Breast epithelium (tissue), 4 donors: ENCODE results near the gene LPP. TPM values are rescaled to one million over a fixed set of nuclear protein-coding genes. Genes with fewer than 3 reads are reported as not detected.

Experiments
- DNase-seq, 2 donors: peaks; one replicate each; pipeline ENCODE4 v3.0.0-alpha.2; 2019; ENCODE audit warnings: low spot score in 2 of 2
- H3K27ac ChIP-seq, 2 donors: fragments of 200-600 bp; sonication (generic) in 1 of 2; one replicate each; pipeline ENCODE4 v1.5.1; 2016 to 2019; ENCODE audit warnings: mild to moderate bottlenecking in 1 of 2
- H3K27me3 ChIP-seq, 2 donors: fragments of 200-600 bp; sonication (generic) in 1 of 2; one replicate each; pipeline versions ENCODE4 v1.5.1 to v1.6.0; 2017 to 2019; ENCODE audit warnings: control low read depth in 1 of 2, mild to moderate bottlenecking in 1 of 2
- H3K36me3 ChIP-seq: fragments of 200-600 bp; one replicate; pipeline ENCODE4 v1.5.1; 2019
- H3K4me1 ChIP-seq, 2 donors: fragments of 200-600 bp; sonication (generic); one replicate each; pipeline ENCODE4 v1.5.1; 2016 to 2019; ENCODE audit warnings: control low read depth in 1 of 2
- H3K4me3 ChIP-seq, 3 donors: fragments of 200-600 bp; sonication (generic); 1 replicate in 2 of 3; 2 replicates in 1 of 3; pipeline ENCODE4 v1.5.1; 2016 to 2019; ENCODE audit warnings: mild to moderate bottlenecking in 3 of 3, moderate library complexity in 2 of 3
- H3K9me3 ChIP-seq, 2 donors: fragments of 200-600 bp; sonication (generic) in 1 of 2; one replicate each; pipeline ENCODE4 v1.5.1; 2016 to 2019; ENCODE audit warnings: control low read depth in 1 of 2
- POLR2A ChIP-seq: fragments of 450-650 bp; IDR thresholded peaks from one replicate; pipeline ENCODE4 v1.6.1; 2016; ENCODE audit warnings: antibody characterized with exemption, mild to moderate bottlenecking, moderate library complexity
- POLR2AphosphoS5 ChIP-seq, 3 donors: sonication (generic); formaldehyde crosslinking; IDR thresholded peaks; one replicate each; pipeline ENCODE4 v1.6.1; 2017; ENCODE audit warnings: antibody characterized with exemption in 3 of 3
- intact Hi-C: fragments of 100-400 bp; cut with DNase I; formaldehyde crosslinking; loops from one replicate; pipeline ENCODE4 v1.15.1; 2023; ENCODE audit warnings: low total_unique reads
- total RNA-seq, 3 donors: library from RNA; depleted of rRNA; stranded (reverse); fragments of >200 nt; gene quantifications; one replicate each; pipeline ENCODE4 v1.1.0, GENCODE V29; 2016
- TF ChIP-seq, protein P1 (sequence below), 3 donors: fragments of 450-650 bp; IDR thresholded peaks; one replicate each; pipeline ENCODE4 v1.5.1; 2016 to 2017; ENCODE audit warnings: antibody characterized with exemption in 3 of 3, mild to moderate bottlenecking in 3 of 3, moderate library complexity in 3 of 3

The LPP gene
- total RNA-seq, 3 donors from 2014 or later = 135 to 183 (median 147) TPM

DNA sequence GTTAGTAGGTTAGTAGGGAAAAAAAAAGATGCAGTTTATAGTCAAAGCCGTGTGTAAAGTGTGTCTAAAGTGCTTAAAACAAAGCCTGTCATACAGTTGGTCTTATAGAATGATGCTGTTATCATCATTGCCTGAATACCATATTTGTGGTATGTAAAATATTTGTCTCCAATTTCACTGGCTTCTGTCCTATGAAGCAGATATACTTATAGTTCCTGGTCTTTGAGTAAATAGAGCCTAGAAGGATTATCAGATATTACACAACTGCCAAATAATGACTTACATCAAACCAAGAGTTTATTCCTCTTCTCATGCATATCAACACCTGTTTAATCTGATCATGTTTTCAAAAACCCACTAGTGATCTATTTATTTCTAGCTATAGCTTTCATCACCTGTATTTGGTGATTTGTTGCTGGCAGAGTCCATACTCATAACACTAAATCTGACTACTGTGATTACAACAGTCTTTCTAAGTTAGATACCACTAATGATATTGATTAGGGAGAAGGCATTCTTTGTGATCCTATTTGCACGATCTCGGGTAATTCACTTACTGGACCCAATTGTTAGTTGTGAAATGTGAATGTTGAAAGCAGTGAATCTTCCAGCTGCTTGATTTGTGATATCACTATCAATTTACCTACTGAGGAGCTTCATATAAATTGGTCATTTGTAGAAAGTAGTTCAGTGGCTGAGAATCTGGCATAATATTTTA lies 413.7 kb downstream of the LPP start:
- H3K36me3 ChIP-seq = no peaks in the 10 kb centered on the region
- no peaks in the 10 kb centered on the region for H3K27me3 ChIP-seq
- no peak overlapping the region for H3K27ac ChIP-seq
- no peak for TF ChIP-seq POLR2AphosphoS5 (IDR thresholded peaks at IDR 0.05)
- TF ChIP-seq POLR2A = no peak
- TF ChIP-seq, protein P1, sequence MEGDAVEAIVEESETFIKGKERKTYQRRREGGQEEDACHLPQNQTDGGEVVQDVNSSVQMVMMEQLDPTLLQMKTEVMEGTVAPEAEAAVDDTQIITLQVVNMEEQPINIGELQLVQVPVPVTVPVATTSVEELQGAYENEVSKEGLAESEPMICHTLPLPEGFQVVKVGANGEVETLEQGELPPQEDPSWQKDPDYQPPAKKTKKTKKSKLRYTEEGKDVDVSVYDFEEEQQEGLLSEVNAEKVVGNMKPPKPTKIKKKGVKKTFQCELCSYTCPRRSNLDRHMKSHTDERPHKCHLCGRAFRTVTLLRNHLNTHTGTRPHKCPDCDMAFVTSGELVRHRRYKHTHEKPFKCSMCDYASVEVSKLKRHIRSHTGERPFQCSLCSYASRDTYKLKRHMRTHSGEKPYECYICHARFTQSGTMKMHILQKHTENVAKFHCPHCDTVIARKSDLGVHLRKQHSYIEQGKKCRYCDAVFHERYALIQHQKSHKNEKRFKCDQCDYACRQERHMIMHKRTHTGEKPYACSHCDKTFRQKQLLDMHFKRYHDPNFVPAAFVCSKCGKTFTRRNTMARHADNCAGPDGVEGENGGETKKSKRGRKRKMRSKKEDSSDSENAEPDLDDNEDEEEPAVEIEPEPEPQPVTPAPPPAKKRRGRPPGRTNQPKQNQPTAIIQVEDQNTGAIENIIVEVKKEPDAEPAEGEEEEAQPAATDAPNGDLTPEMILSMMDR (IDR thresholded peaks at IDR 0.05) = no peak
- DNase-seq = no peak
- H3K9me3 ChIP-seq = no peaks in the 10 kb centered on the region
- no peak overlapping the region for H3K4me3 ChIP-seq
- H3K4me1 ChIP-seq = no peaks in the 10 kb centered on the region
- intact Hi-C loops = no loop called here

GRCh38 chr3:188568736-188569135 lies 414.8 kb downstream of the LPP start:
- intact Hi-C loops = no loop called here
- no peak for DNase-seq
- H3K4me3 ChIP-seq = no peak overlapping the region
- H3K27me3 ChIP-seq = no peaks in the 10 kb centered on the region
- TF ChIP-seq POLR2AphosphoS5 (IDR thresholded peaks at IDR 0.05) (no peak), POLR2A (no peak)
- TF ChIP-seq, protein P1 (IDR thresholded peaks at IDR 0.05) = no peak
- no peak overlapping the region for H3K27ac ChIP-seq
- H3K36me3 ChIP-seq = no peaks in the 10 kb centered on the region
- H3K9me3 ChIP-seq = no peaks in the 10 kb centered on the region
- H3K4me1 ChIP-seq = no peaks in the 10 kb centered on the region

GRCh38 chr3:188571531-188572095 lies 417.7 kb downstream of the LPP start:
- intact Hi-C loops = no loop called here
- peak overlapping the region in 1 of 2 donors; percentile 47 for H3K27ac ChIP-seq
- H3K27me3 ChIP-seq = no peaks in the 10 kb centered on the region
- no peak for DNase-seq
- H3K4me1 ChIP-seq = no peaks in the 10 kb centered on the region
- H3K4me3 ChIP-seq = no peak overlapping the region
- H3K36me3 ChIP-seq = no peaks in the 10 kb centered on the region
- no peaks in the 10 kb centered on the region for H3K9me3 ChIP-seq
- TF ChIP-seq POLR2A (no peak), POLR2AphosphoS5 (IDR thresholded peaks at IDR 0.05) (no peak)
- TF ChIP-seq, protein P1 (IDR thresholded peaks at IDR 0.05) = no peak

DNA sequence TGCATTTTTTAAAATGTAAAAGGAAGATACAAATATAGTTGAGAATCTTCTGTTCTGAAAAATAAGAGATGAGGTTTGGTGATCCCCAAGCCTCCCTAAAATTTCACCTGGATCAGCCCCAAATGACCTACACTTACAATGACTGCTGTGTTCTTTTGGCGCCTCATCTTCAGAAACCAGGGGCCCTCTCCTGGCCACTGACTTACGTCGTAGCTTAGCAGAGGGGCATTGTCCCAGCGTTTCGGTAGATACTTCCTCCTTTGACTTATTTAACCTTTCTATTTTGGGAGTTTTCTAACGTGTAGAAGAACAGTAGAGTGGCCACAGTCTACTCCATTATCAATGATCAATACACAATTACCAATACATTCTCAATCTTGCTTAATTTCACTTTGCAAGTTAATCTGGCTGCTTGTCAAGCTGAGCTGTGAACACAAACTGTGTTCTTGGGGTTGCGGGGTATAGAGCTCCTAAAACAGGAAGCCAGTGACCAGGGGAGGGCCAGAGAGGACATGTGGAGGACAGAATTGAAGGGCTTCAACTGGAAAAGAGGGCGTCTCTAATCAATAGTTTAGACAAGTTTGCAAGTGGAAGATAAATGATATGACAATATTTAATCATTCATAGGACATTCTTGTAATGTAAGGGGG lies 419.5 kb downstream of the LPP start:
- H3K4me3 ChIP-seq = no peak overlapping the region
- no peak for DNase-seq
- intact Hi-C loops = no loop called here
- no peaks in the 10 kb centered on the region for H3K36me3 ChIP-seq
- H3K9me3 ChIP-seq = no peaks in the 10 kb centered on the region
- TF ChIP-seq POLR2A (no peak), POLR2AphosphoS5 (IDR thresholded peaks at IDR 0.05) (no peak)
- TF ChIP-seq, protein P1 (IDR thresholded peaks at IDR 0.05) = no peak
- H3K27me3 ChIP-seq = no peaks in the 10 kb centered on the region
- H3K27ac ChIP-seq = no peak overlapping the region
- no peaks in the 10 kb centered on the region for H3K4me1 ChIP-seq

DNA sequence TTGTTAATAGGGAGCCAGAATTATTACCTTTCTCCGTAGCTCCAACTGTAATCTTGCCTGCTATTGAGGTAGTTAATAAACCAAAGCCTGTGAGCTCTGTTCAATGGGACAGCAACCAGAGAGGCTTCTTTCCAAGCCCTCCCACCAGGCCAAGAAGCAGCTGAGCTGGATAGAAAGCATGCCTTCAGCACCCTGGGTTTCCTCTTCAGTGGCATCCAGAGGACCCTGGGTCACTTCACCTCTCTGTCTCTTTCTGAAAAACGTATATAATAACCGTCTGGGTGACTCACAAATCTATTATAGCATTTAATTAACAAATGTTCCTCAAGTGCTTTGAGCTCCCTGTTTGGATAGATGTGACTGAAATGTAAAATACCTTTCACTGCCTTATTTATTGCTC lies 420.0 kb downstream of the LPP start:
- Histone ChIP-seq H3K4me1 (no peaks in the 10 kb centered on the region), H3K4me3 (no peak overlapping the region), H3K27ac (no peak overlapping the region), H3K9me3 (no peaks in the 10 kb centered on the region), H3K36me3 (no peaks in the 10 kb centered on the region), H3K27me3 (no peaks in the 10 kb centered on the region)
- intact Hi-C loops = no loop called here
- no peak for DNase-seq
- no peak for TF ChIP-seq POLR2A
- no peak for TF ChIP-seq POLR2AphosphoS5 (IDR thresholded peaks at IDR 0.05)
- TF ChIP-seq, protein P1 (IDR thresholded peaks at IDR 0.05) = no peak
